Prostate gland (tissue), 2 donors: ENCODE measurements around the gene COL16A1.

Experiments
- CTCF ChIP-seq, 4 experiments: fragments of 200-600 bp in 2 of 4; fragments of 450-650 bp in 2 of 4; sonication (generic) in 2 of 4; IDR thresholded peaks; 1 replicate in 3 of 4; 2 replicates in 1 of 4; pipeline ENCODE4 v1.5.1; 2016 to 2019; ENCODE audit warnings: antibody characterized with exemption in 4 of 4, mild to moderate bottlenecking in 2 of 4, moderate library complexity in 2 of 4
- POLR2A ChIP-seq: fragments of 450-650 bp; IDR thresholded peaks from one replicate; pipeline ENCODE4 v1.6.1; 2016; ENCODE audit warnings: antibody characterized with exemption, mild to moderate bottlenecking

GRCh38 chr1:31699341-31699891 lies 4.4 kb downstream of the COL16A1 start:
- TF ChIP-seq CTCF (IDR thresholded peaks at IDR 0.05) = no peak
- no peak for TF ChIP-seq POLR2A
